GM18505 (cell line): Measurements from ENCODE around the gene PHLDA3.
"Not testable (repeated sequence)": the region's sequence is repeated elsewhere in the genome, so short reads cannot be mapped to it uniquely, and the experiment has no call there.

Experiments used
- ATAC-seq: cut with Tn5 transposase; IDR thresholded peaks from one replicate; pipeline ENCODE4 v1.9.1; 2021; ENCODE audit not compliant: unreplicated experiment
- POLR2A ChIP-seq: IDR thresholded peaks from 4 replicates; pipeline ENCODE4 v1.6.1; 2011; ENCODE audit warnings: borderline replicate concordance; ENCODE audit not compliant: insufficient read depth, insufficient read length; ENCODE audit errors: extremely low read depth

The PHLDA3 gene

GRCh38 chr1:201488830-201489589 lies 20.0 kb upstream of the PHLDA3 start:
- no peak for TF ChIP-seq POLR2A
- ATAC-seq = no peak

GRCh38 chr1:201487742-201488141 lies 18.8 kb upstream of the PHLDA3 start:
- no peak for ATAC-seq
- no peak for TF ChIP-seq POLR2A

- no peak for ATAC-seq
- no peak for TF ChIP-seq POLR2A
Measured at GRCh38 chr1:201486187-201486586, 17.2 kb upstream of the PHLDA3 start.

- ATAC-seq = no peak
- TF ChIP-seq POLR2A = no peak
Measured at GRCh38 chr1:201485184-201485774, 16.3 kb upstream of the PHLDA3 start.

GRCh38 chr1:201483373-201483949 lies 14.5 kb upstream of the PHLDA3 start:
- TF ChIP-seq POLR2A = no peak
- ATAC-seq = no peak

- TF ChIP-seq POLR2A = no peak
- ATAC-seq = no peak
Measured at GRCh38 chr1:201482755-201483154, 13.8 kb upstream of the PHLDA3 start.

GRCh38 chr1:201481761-201482493 lies 12.9 kb upstream of the PHLDA3 start:
- TF ChIP-seq POLR2A = no peak
- peak; percentile 71 for ATAC-seq

GRCh38 chr1:201481004-201481380 lies 12.0 kb upstream of the PHLDA3 start:
- ATAC-seq = no peak
- peak; percentile 28 for TF ChIP-seq POLR2A

GRCh38 chr1:201480231-201481003 lies 11.4 kb upstream of the PHLDA3 start:
- peak; percentile 44 for ATAC-seq
- TF ChIP-seq POLR2A = no peak

- no peak for ATAC-seq
Measured at GRCh38 chr1:201479201-201479730, 10.3 kb upstream of the PHLDA3 start.

GRCh38 chr1:201478666-201479065 lies 9.7 kb upstream of the PHLDA3 start:
- ATAC-seq = not testable (repeated sequence)

More at GRCh38 chr1:201479201-201479730, 10.3 kb upstream of the PHLDA3 start:
- TF ChIP-seq POLR2A = no peak

GRCh38 chr1:201476670-201477344 lies 7.8 kb upstream of the PHLDA3 start:
- no peak for ATAC-seq
- no peak for TF ChIP-seq POLR2A
